OCI-LY1 (cell line): ENCODE results near the gene HLA-DRA.

Experiments used
- H2AFZ ChIP-seq: fragments of 200-600 bp; sonication (generic), shearing (Covaris generic); 2 replicates; pipeline ENCODE4 v1.6.0; 2014; ENCODE audit warnings: antibody characterized with exemption, mild to moderate bottlenecking, low read length
- H3F3A ChIP-seq: fragments of 200-600 bp; sonication (generic), shearing (Covaris generic); 2 replicates; pipeline ENCODE4 v1.6.0; 2014; ENCODE audit warnings: mild to moderate bottlenecking, antibody characterized with exemption, low read length, moderate library complexity; ENCODE audit not compliant: insufficient read depth
- H3K27ac ChIP-seq: fragments of 200-600 bp; sonication (generic); 2 replicates; pipeline ENCODE4 v1.5.1; 2014; ENCODE audit warnings: low read length, mixed run types, mild to moderate bottlenecking, low read depth; ENCODE audit not compliant: poor library complexity, severe bottlenecking
- H3K27me3 ChIP-seq: fragments of 200-600 bp; sonication (generic); 2 replicates; pipeline ENCODE4 v1.6.0; 2014; ENCODE audit warnings: antibody characterized with exemption, mild to moderate bottlenecking, low read length, moderate library complexity; ENCODE audit not compliant: insufficient read depth
- H3K36me3 ChIP-seq: fragments of 200-600 bp; sonication (generic); 2 replicates; pipeline ENCODE4 v1.6.1; 2014; ENCODE audit warnings: mild to moderate bottlenecking, antibody characterized with exemption, low read length, moderate library complexity, mixed read lengths; ENCODE audit not compliant: insufficient read depth
- H3K4me1 ChIP-seq: fragments of 200-600 bp; sonication (generic); 2 replicates; pipeline ENCODE4 v1.5.1; 2014; ENCODE audit warnings: mild to moderate bottlenecking, low read length, moderate library complexity; ENCODE audit not compliant: insufficient read depth, severe bottlenecking
- H3K4me2 ChIP-seq: fragments of 200-600 bp; sonication (generic), shearing (Covaris generic); 2 replicates; pipeline ENCODE4 v1.6.1; 2014; ENCODE audit warnings: low read length
- H3K4me3 ChIP-seq: fragments of 200-600 bp; sonication (generic); 2 replicates; pipeline ENCODE4 v1.5.1; 2014; ENCODE audit warnings: low read length, low read depth, mild to moderate bottlenecking, mixed read lengths; ENCODE audit not compliant: poor library complexity, severe bottlenecking
- H3K79me2 ChIP-seq: fragments of 200-600 bp; shearing (Covaris generic); 2 replicates; pipeline ENCODE4 v1.6.1; 2016; ENCODE audit warnings: mixed run types, low read length, mixed read lengths; ENCODE audit not compliant: insufficient read depth
- H3K9ac ChIP-seq: fragments of 200-600 bp; sonication (generic), shearing (Covaris generic); 2 replicates; pipeline ENCODE4 v1.6.1; 2014; ENCODE audit warnings: mild to moderate bottlenecking, low read length, mixed read lengths
- H3K9me2 ChIP-seq: fragments of 200-600 bp; sonication (generic), shearing (Covaris generic); 2 replicates; pipeline ENCODE4 v1.6.1; 2014; ENCODE audit warnings: low read depth, mild to moderate bottlenecking, low read length, mixed read lengths
- H3K9me3 ChIP-seq: fragments of 200-600 bp; shearing (Covaris generic); 2 replicates; pipeline ENCODE4 v1.6.1; 2014; ENCODE audit warnings: low read length, mixed read lengths
- H4K20me1 ChIP-seq: fragments of 200-600 bp; sonication (generic), shearing (Covaris generic); 2 replicates; pipeline ENCODE4 v1.6.0; 2016; ENCODE audit warnings: mild to moderate bottlenecking, low read length; ENCODE audit not compliant: insufficient read depth
- EZH2 ChIP-seq: fragments of 200-600 bp; sonication (generic), shearing (Covaris generic); IDR thresholded peaks from 2 replicates; pipeline ENCODE4 v1.8.0; 2017; ENCODE audit warnings: borderline replicate concordance, mixed run types, mild to moderate bottlenecking, antibody characterized with exemption, low read length, moderate library complexity, mixed read lengths
- TF ChIP-seq, protein P1 (sequence below): fragments of 200-600 bp; sonication (generic), shearing (Covaris generic); IDR thresholded peaks from 2 replicates; pipeline ENCODE4 v1.5.1; 2017; ENCODE audit warnings: mild to moderate bottlenecking, antibody characterized with exemption, low read length, moderate library complexity, mixed read lengths

HLA-DRA gene

DNA sequence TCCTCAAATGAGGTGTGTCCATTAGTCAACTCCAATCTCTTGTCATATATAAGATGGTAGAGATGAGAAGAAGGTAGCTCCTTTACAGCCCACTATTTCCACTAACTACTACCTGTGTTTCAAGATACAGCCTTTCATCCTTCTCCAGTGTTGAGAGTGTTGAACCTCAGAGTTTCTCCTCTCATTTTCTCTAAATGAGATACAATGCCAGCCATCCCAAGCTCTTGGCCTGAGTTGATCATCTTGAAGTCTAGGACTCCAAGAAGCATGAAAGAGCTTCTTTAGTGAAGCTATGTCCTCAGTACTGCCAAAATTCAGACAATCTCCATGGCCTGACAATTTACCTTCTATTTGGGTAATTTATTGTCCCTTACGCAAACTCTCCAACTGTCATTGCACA is 548 bp upstream of the HLA-DRA start:
- H3K36me3 ChIP-seq = no peaks in the 10 kb centered on the region
- no peak overlapping the region for H2AFZ ChIP-seq
- H3K27ac ChIP-seq = no peak overlapping the region
- no peaks in the 10 kb centered on the region for H3K9me2 ChIP-seq
- H4K20me1 ChIP-seq = no peaks in the 10 kb centered on the region
- H3K4me2 ChIP-seq = no peak overlapping the region
- no peaks in the 10 kb centered on the region for H3K4me1 ChIP-seq
- no peaks in the 10 kb centered on the region for H3K79me2 ChIP-seq
- TF ChIP-seq, protein P1, sequence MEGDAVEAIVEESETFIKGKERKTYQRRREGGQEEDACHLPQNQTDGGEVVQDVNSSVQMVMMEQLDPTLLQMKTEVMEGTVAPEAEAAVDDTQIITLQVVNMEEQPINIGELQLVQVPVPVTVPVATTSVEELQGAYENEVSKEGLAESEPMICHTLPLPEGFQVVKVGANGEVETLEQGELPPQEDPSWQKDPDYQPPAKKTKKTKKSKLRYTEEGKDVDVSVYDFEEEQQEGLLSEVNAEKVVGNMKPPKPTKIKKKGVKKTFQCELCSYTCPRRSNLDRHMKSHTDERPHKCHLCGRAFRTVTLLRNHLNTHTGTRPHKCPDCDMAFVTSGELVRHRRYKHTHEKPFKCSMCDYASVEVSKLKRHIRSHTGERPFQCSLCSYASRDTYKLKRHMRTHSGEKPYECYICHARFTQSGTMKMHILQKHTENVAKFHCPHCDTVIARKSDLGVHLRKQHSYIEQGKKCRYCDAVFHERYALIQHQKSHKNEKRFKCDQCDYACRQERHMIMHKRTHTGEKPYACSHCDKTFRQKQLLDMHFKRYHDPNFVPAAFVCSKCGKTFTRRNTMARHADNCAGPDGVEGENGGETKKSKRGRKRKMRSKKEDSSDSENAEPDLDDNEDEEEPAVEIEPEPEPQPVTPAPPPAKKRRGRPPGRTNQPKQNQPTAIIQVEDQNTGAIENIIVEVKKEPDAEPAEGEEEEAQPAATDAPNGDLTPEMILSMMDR = no peak
- no peaks in the 10 kb centered on the region for H3F3A ChIP-seq
- peaks cover 8% of the 10 kb centered on the region; the same call in 1 of the 2 replicates for H3K27me3 ChIP-seq
- H3K9me3 ChIP-seq = no peaks in the 10 kb centered on the region; the same call in 1 of the 2 replicates
- no peak overlapping the region for H3K4me3 ChIP-seq
- H3K9ac ChIP-seq = no peak overlapping the region

DNA sequence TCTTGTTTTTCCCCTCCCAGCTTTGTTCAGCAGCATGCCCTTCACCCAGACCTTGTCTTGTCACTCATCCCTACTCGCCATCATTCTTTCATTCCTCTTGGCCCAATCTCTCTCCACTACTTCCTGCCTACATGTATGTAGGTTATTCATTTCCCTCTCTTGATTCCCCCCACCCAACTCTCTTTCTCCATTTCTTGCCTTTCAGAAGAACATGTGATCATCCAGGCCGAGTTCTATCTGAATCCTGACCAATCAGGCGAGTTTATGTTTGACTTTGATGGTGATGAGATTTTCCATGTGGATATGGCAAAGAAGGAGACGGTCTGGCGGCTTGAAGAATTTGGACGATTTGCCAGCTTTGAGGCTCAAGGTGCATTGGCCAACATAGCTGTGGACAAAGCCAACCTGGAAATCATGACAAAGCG is 2.6 kb downstream of the HLA-DRA start:
- H3K27ac ChIP-seq = no peak overlapping the region
- H3K27me3 ChIP-seq = peaks cover 8% of the 10 kb centered on the region; the same call in 1 of the 2 replicates
- TF ChIP-seq, protein P1 = no peak
- no peak for TF ChIP-seq EZH2
- H3K9me3 ChIP-seq = no peaks in the 10 kb centered on the region; the same call in 1 of the 2 replicates
- H3K4me2 ChIP-seq = no peak overlapping the region
- no peaks in the 10 kb centered on the region for H4K20me1 ChIP-seq
- no peak overlapping the region for H3K4me3 ChIP-seq
- H3K9me2 ChIP-seq = no peaks in the 10 kb centered on the region
- H3K9ac ChIP-seq = no peak overlapping the region
- no peaks in the 10 kb centered on the region for H3K36me3 ChIP-seq
- no peaks in the 10 kb centered on the region for H3K4me1 ChIP-seq
- no peaks in the 10 kb centered on the region for H3K79me2 ChIP-seq
- H3F3A ChIP-seq = no peaks in the 10 kb centered on the region
- H2AFZ ChIP-seq = no peak overlapping the region

DNA sequence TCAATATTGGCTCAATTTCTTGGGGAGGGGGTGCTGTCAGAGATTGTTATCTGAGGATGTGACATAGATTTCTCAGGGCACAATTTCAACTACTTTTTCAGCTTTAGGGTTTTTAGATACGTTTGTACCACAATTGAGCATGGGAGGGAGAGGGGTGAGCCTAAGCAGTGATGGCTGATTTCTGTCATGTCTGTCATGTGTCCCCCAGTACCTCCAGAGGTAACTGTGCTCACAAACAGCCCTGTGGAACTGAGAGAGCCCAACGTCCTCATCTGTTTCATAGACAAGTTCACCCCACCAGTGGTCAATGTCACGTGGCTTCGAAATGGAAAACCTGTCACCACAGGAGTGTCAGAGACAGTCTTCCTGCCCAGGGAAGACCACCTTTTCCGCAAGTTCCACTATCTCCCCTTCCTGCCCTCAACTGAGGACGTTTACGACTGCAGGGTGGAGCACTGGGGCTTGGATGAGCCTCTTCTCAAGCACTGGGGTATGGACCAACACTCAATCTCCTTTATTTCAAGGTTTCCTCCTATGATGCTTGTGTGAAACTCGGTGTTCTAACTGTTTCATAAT is 3.4 kb downstream of the HLA-DRA start:
- Histone ChIP-seq H3K79me2 (no peaks in the 10 kb centered on the region), H3K4me3 (no peak overlapping the region), H2AFZ (no peak overlapping the region), H3K9me3 (no peaks in the 10 kb centered on the region; the same call in 1 of the 2 replicates), H3K27me3 (peaks cover 8% of the 10 kb centered on the region; the same call in 1 of the 2 replicates), H3K9ac (no peak overlapping the region), H3K9me2 (no peaks in the 10 kb centered on the region), H3K4me2 (no peak overlapping the region), H3K36me3 (no peaks in the 10 kb centered on the region), H3K27ac (no peak overlapping the region), H3K4me1 (no peaks in the 10 kb centered on the region), H4K20me1 (no peaks in the 10 kb centered on the region), H3F3A (no peaks in the 10 kb centered on the region)
- TF ChIP-seq, protein P1 = no peak
- no peak for TF ChIP-seq EZH2
